Adrenal gland (tissue), 12 donors: ENCODE results near the gene XYLB. TPM values are rescaled to one million over a fixed set of nuclear protein-coding genes. Genes with fewer than 3 reads are reported as not detected.

ENCODE experiments used
- DNase-seq, 7 donors: peaks; one replicate each; pipeline ENCODE4 v3.0.0-alpha.2; 2019 to 2020
- H3K27ac ChIP-seq, 5 donors: fragments of 200-600 bp; sonication (generic) in 4 of 5; 1 replicate in 3 of 5; 2 replicates in 2 of 5; pipeline versions ENCODE4 v1.5.1 to v1.8.0; 2016 to 2020; ENCODE audit warnings: mild to moderate bottlenecking in 1 of 5
- H3K27me3 ChIP-seq: fragments of 200-600 bp; 2 replicates; pipeline ENCODE4 v1.8.0; 2021
- H3K36me3 ChIP-seq, 2 donors: fragments of 200-600 bp; replicated peaks in 1 of 2; 1 replicate in 1 of 2; 2 replicates in 1 of 2; pipeline versions ENCODE4 v1.5.1 to v1.8.0; 2018 to 2022
- H3K4me1 ChIP-seq, 2 donors: fragments of 200-600 bp; replicated peaks in 1 of 2; 1 replicate in 1 of 2; 2 replicates in 1 of 2; pipeline versions ENCODE4 v1.5.1 to v1.8.0; 2018 to 2021
- H3K4me3 ChIP-seq, 4 donors: fragments of 200-600 bp; sonication (generic) in 3 of 4; one replicate each; pipeline ENCODE4 v1.5.1; 2016 to 2018
- H3K9me3 ChIP-seq, 3 donors: fragments of 200-600 bp; sonication (generic) in 1 of 3; replicated peaks in 1 of 3; 1 replicate in 2 of 3; 2 replicates in 1 of 3; pipeline versions ENCODE4 v1.5.1 to v1.8.0; 2016 to 2021
- POLR2A ChIP-seq, 2 donors: fragments of 450-650 bp; IDR thresholded peaks; one replicate each; pipeline ENCODE4 v1.6.1; 2017; ENCODE audit warnings: antibody characterized with exemption in 2 of 2, mild to moderate bottlenecking in 2 of 2, moderate library complexity in 1 of 2
- WGBS, 4 donors: extraction: QIAGEN DNeasy Blood & Tissue Kit in 2 of 4; methylation state at CpG; one replicate each; pipeline versions ENCODE4 v1.1.5 to v1.1.7; 2013 to 2017; 5-methylcytosine and 5-hydroxymethylcytosine counted together
- intact Hi-C, 2 donors: fragments of 100-400 bp; cut with DNase I; formaldehyde crosslinking; loops; one replicate each; pipeline versions ENCODE4 v1.14.1 to v1.15.0; 2022 to 2023
- polyA plus RNA-seq, 3 donors: library from polyadenylated mRNA; stranded (reverse); fragments of 200-250 nt in 2 of 3; fragments of 350-450 nt in 1 of 3; fragmentation: Illumina TruSeq in 1 of 3; extraction: RNeasy Lipid Tissue Mini Kit (QIAGEN cat#74804) in 1 of 3; gene quantifications; one replicate each; pipeline ENCODE4 v1.2.3, GENCODE V29; 2013 to 2014
- total RNA-seq, 9 donors: library from RNA; depleted of rRNA in 4 of 9; stranded (reverse); fragments of >200 nt in 4 of 9; fragments of 120-200 nt in 1 of 9; fragmentation: NEBNext Ultra II Directional in 1 of 9; extraction: Animal tissue kit (Norgen Biotek cat#: 25700) in 1 of 9; gene quantifications; one replicate each; pipeline versions ENCODE4 v1.1.0 to v1.2.4, GENCODE V29; 2013 to 2023
- TF ChIP-seq, protein P1 (sequence below), 6 experiments: fragments of 450-650 bp in 4 of 6; fragments of 200-600 bp in 2 of 6; sonication (generic) in 1 of 6; IDR thresholded peaks; 1 replicate in 5 of 6; 2 replicates in 1 of 6; pipeline versions ENCODE4 v1.5.1 to v1.8.0; 2016 to 2021; ENCODE audit warnings: antibody characterized with exemption in 6 of 6, mild to moderate bottlenecking in 2 of 6, moderate library complexity in 1 of 6
- donor health status: healthy with polysubstance abuse.
- donor health status: Bipolar disorder and iron deficiency.
- donor health status: DM: yes; HTN: yes; CAD: no.
- donor health status: DM: no; HTN: no; CAD: no.
- donor health status: DM: no; HTN: no; CAD: no.
- donor health status: DM: yes; HTN: yes; CAD: no.

Gene XYLB
- total and polyA plus RNA-seq, 12 donors, result 1.5 to 14.9 (median 7.5) TPM

- intact Hi-C loops, result no loop called here
- no peaks in the 10 kb centered on the region for H3K36me3 ChIP-seq
- no peaks in the 10 kb centered on the region for H3K4me1 ChIP-seq
- H3K9me3 ChIP-seq, result no peaks in the 10 kb centered on the region
- no peak overlapping the region for H3K27ac ChIP-seq
- DNase-seq, result no peak
- no peak for TF ChIP-seq POLR2A (IDR thresholded peaks at IDR 0.05)
- TF ChIP-seq, protein P1, sequence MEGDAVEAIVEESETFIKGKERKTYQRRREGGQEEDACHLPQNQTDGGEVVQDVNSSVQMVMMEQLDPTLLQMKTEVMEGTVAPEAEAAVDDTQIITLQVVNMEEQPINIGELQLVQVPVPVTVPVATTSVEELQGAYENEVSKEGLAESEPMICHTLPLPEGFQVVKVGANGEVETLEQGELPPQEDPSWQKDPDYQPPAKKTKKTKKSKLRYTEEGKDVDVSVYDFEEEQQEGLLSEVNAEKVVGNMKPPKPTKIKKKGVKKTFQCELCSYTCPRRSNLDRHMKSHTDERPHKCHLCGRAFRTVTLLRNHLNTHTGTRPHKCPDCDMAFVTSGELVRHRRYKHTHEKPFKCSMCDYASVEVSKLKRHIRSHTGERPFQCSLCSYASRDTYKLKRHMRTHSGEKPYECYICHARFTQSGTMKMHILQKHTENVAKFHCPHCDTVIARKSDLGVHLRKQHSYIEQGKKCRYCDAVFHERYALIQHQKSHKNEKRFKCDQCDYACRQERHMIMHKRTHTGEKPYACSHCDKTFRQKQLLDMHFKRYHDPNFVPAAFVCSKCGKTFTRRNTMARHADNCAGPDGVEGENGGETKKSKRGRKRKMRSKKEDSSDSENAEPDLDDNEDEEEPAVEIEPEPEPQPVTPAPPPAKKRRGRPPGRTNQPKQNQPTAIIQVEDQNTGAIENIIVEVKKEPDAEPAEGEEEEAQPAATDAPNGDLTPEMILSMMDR (IDR thresholded peaks at IDR 0.05), result no peak
- 89 to 100% (median 92%) methylated on average over 2 to 5 of the region's 5 CpGs for WGBS, 4 donors
- H3K4me3 ChIP-seq, result no peak overlapping the region
- no peaks in the 10 kb centered on the region for H3K27me3 ChIP-seq
Observed at GRCh38 chr3:38306941-38307340, 39.6 kb upstream of the XYLB start.

DNA sequence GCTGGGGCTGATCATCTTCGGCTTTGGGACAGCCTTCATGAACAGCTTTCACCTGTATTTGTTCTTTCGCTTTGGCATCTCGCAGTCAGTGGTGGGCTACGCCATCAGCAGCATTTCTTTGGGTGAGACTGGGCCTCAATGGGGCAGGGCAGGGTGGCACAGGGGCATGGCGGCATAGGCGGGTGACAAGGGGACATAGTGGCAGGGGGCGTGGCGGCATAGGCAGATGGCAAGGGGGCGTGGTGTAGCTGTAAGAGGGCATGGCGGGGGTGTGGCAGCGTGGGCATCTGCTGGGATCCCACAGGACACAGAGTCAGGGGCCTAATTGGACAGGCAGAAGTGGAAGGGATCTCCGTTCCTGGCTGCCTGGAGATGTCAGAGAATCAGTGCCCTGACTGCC, 39.0 kb upstream of the XYLB start:
- Histone ChIP-seq H3K36me3 (no peaks in the 10 kb centered on the region), H3K4me3 (no peak overlapping the region), H3K27ac (no peak overlapping the region), H3K9me3 (no peaks in the 10 kb centered on the region), H3K4me1 (no peaks in the 10 kb centered on the region), H3K27me3 (no peaks in the 10 kb centered on the region)
- DNase-seq, result no peak
- 89 to 92% (median 91%) methylated on average over 6 to 12 of the region's 12 CpGs for WGBS, 4 donors
- no peak for TF ChIP-seq POLR2A (IDR thresholded peaks at IDR 0.05)
- TF ChIP-seq, protein P1 (IDR thresholded peaks at IDR 0.05), result no peak
- intact Hi-C loops, result no loop called here

DNA sequence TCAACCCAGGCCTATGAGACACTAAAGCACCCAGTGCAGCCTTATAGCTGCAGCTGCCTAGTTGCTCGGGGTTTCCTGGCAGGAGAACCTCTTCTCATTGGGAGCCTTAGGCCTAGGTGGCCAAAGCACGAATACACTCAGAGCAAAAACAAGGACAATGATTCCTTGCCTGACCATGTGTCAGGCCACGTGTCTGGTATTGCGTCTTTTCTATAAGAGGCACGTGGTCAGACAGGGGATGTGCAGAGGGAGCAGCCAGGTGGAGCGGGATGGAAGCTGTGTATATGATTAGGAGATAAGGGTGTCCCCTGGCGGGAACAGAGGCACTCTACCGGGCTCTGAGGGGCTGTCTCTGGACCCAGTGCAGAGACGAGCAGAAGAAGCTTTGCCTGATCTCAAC, 38.1 kb upstream of the XYLB start:
- Histone ChIP-seq H3K27ac (no peak overlapping the region), H3K27me3 (no peaks in the 10 kb centered on the region), H3K4me1 (no peaks in the 10 kb centered on the region), H3K9me3 (no peaks in the 10 kb centered on the region), H3K4me3 (no peak overlapping the region), H3K36me3 (no peaks in the 10 kb centered on the region)
- intact Hi-C loops, result no loop called here
- TF ChIP-seq, protein P1 (IDR thresholded peaks at IDR 0.05), result no peak
- no peak for TF ChIP-seq POLR2A (IDR thresholded peaks at IDR 0.05)
- 74 to 92% (median 88%) methylated on average over 7 to 9 of the region's 9 CpGs for WGBS, 4 donors
- DNase-seq, result no peak

DNA sequence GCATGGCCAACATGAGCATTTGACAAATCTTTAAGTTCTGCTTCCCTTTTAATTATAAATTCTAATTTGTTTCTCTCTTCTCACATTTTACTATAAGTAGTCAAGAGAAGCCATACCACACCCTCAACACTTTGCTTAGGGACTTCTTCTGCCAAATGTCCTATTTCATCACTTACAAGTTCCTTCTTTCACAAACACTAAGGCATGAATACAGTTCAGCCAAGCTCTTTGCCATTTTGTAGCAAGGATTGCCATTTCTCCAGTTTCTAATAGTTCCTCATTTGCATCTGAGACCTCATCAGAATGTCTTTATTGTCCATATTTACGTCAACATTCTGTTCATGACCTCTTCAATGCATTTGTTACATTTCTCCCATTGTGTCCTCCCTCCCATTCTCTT, 35.1 kb upstream of the XYLB start:
- intact Hi-C loops, result no loop called here
- no peaks in the 10 kb centered on the region for H3K36me3 ChIP-seq
- H3K9me3 ChIP-seq, result no peaks in the 10 kb centered on the region
- H3K27ac ChIP-seq, result no peak overlapping the region
- no peak overlapping the region for H3K4me3 ChIP-seq
- TF ChIP-seq POLR2A (IDR thresholded peaks at IDR 0.05), result no peak
- TF ChIP-seq, protein P1 (IDR thresholded peaks at IDR 0.05), result no peak
- H3K4me1 ChIP-seq, result no peaks in the 10 kb centered on the region
- no peaks in the 10 kb centered on the region for H3K27me3 ChIP-seq
- 69 to 93% (median 85%) methylated on average over 1 of the region's 1 CpG for WGBS, 4 donors
- no peak for DNase-seq
